ENCODE measurements around the gene SLC44A2.

The SLC44A2 gene

GRCh38 chr19:10625003-10625761 lies at the start of gene SLC44A2:
Gene SLC44A2 (plus strand): TSS chr19:10625553. CDS start chr19:10625634, 81 bp downstream.
- DNase-seq = no peak

- DNase-seq = no peak
Observed at GRCh38 chr19:10577951-10578350, 47.4 kb upstream of the SLC44A2 start.

- peak; percentile 97 for DNase-seq
Observed at GRCh38 chr19:10580979-10581631, 44.2 kb upstream of the SLC44A2 start.

GRCh38 chr19:10582091-10582490 lies 43.3 kb upstream of the SLC44A2 start:
- no peak for DNase-seq

GRCh38 chr19:10583036-10583776 lies 42.1 kb upstream of the SLC44A2 start:
- DNase-seq = no peak

- DNase-seq = no peak
Observed at GRCh38 chr19:10586396-10586795, 39.0 kb upstream of the SLC44A2 start.

- DNase-seq = no peak
Observed at GRCh38 chr19:10587022-10587838, 38.1 kb upstream of the SLC44A2 start, which contains the start of gene AP1M2. Gene AP1M2 (minus strand): TSS chr19:10587312. CDS start chr19:10587231, 81 bp downstream.

- no peak for DNase-seq
Observed at GRCh38 chr19:10587839-10588150, 37.6 kb upstream of the SLC44A2 start.

- no peak for DNase-seq
Observed at GRCh38 chr19:10593148-10593547, 32.2 kb upstream of the SLC44A2 start.

- DNase-seq = no peak
Observed at GRCh38 chr19:10593820-10594637, 31.3 kb upstream of the SLC44A2 start.

- DNase-seq = no peak
Observed at GRCh38 chr19:10600149-10600548, 25.2 kb upstream of the SLC44A2 start.

- DNase-seq = no peak
Observed at GRCh38 chr19:10601999-10602329, 23.4 kb upstream of the SLC44A2 start.

GRCh38 chr19:10602330-10603083 lies 22.8 kb upstream of the SLC44A2 start:
- DNase-seq = peak; percentile 92

- peak; percentile 78 for DNase-seq
Observed at GRCh38 chr19:10603084-10603872, 22.1 kb upstream of the SLC44A2 start.

GRCh38 chr19:10603873-10604459 lies 21.4 kb upstream of the SLC44A2 start:
- no peak for DNase-seq

GRCh38 chr19:10604460-10604980 lies 20.8 kb upstream of the SLC44A2 start:
- DNase-seq = peak; percentile 47

- no peak for DNase-seq
Observed at GRCh38 chr19:10611907-10612306, 13.4 kb upstream of the SLC44A2 start.

GRCh38 chr19:10612499-10613119 lies 12.7 kb upstream of the SLC44A2 start:
- DNase-seq = no peak

GRCh38 chr19:10615429-10616023 lies 9.8 kb upstream of the SLC44A2 start:
- no peak for DNase-seq

Data from stimulated activated CD8-positive, alpha-beta memory T cell treated with anti-CD3 and anti-CD28 coated beads, Interleukin-4, amount 100 ng/mL, for 48 hours (primary cell).